ENCODE results near the gene ADAM12.

The ADAM12 gene

GRCh38 chr10:126072622-126073021 is 315.7 kb downstream of the ADAM12 start:
- no peak for TF ChIP-seq ESRRG (CRISPR knock-in tag; IDR thresholded peaks at IDR 0.05)
- no peak for TF ChIP-seq SNAI2 (CRISPR knock-in tag; IDR thresholded peaks at IDR 0.05)
- no peak for TF ChIP-seq RARB (CRISPR knock-in tag; IDR thresholded peaks at IDR 0.05)
- TF ChIP-seq ZC3H10 (CRISPR knock-in tag; IDR thresholded peaks at IDR 0.05), result no peak
- no peak for TF ChIP-seq PATZ1 (CRISPR knock-in tag; IDR thresholded peaks at IDR 0.05; ENCODE audit: borderline replicate concordance)
- no peak for TF ChIP-seq POU6F1 (CRISPR knock-in tag; IDR thresholded peaks at IDR 0.05; ENCODE audit: borderline replicate concordance, low read depth)
- TF ChIP-seq PPARA (CRISPR knock-in tag; IDR thresholded peaks at IDR 0.05; ENCODE audit: borderline replicate concordance), result no peak
- no peak for TF ChIP-seq TCF4 (CRISPR knock-in tag; IDR thresholded peaks at IDR 0.05; ENCODE audit: borderline replicate concordance)
- TF ChIP-seq ZNF8 (CRISPR knock-in tag; IDR thresholded peaks at IDR 0.05), result no peak
- TF ChIP-seq ISL1 (CRISPR knock-in tag; IDR thresholded peaks at IDR 0.05), result no peak
- TF ChIP-seq BACH2 (CRISPR knock-in tag; IDR thresholded peaks at IDR 0.05; ENCODE audit: borderline replicate concordance), result no peak
- TF ChIP-seq ZFP3 (CRISPR knock-in tag; IDR thresholded peaks at IDR 0.05), result no peak
- no peak for TF ChIP-seq TOX (CRISPR knock-in tag; IDR thresholded peaks at IDR 0.05; ENCODE audit: borderline replicate concordance)
- TF ChIP-seq ZFP30 (CRISPR knock-in tag; IDR thresholded peaks at IDR 0.05), result no peak
- TF ChIP-seq ZNF565 (CRISPR knock-in tag; conservative IDR thresholded peaks at IDR 0.05; ENCODE audit: low read depth), result no peak
- TF ChIP-seq CSDC2 (CRISPR knock-in tag; IDR thresholded peaks at IDR 0.05), result no peak
- no peak for TF ChIP-seq OSR1 (CRISPR knock-in tag; IDR thresholded peaks at IDR 0.05)
- ATAC-seq, result no peak

- TF ChIP-seq GLIS3 (CRISPR knock-in tag; IDR thresholded peaks at IDR 0.05) (no peak), TOX (CRISPR knock-in tag; IDR thresholded peaks at IDR 0.05; ENCODE audit: borderline replicate concordance) (no peak), CREB5 (CRISPR knock-in tag; IDR thresholded peaks at IDR 0.05; ENCODE audit: low read depth) (no peak), ZNF565 (CRISPR knock-in tag; conservative IDR thresholded peaks at IDR 0.05; ENCODE audit: low read depth) (no peak), PPARA (CRISPR knock-in tag; IDR thresholded peaks at IDR 0.05; ENCODE audit: borderline replicate concordance) (no peak), PATZ1 (CRISPR knock-in tag; IDR thresholded peaks at IDR 0.05; ENCODE audit: borderline replicate concordance) (no peak), ZFP30 (CRISPR knock-in tag; IDR thresholded peaks at IDR 0.05) (no peak), RARB (CRISPR knock-in tag; IDR thresholded peaks at IDR 0.05) (no peak), BACH2 (CRISPR knock-in tag; IDR thresholded peaks at IDR 0.05; ENCODE audit: borderline replicate concordance) (no peak), TCF4 (CRISPR knock-in tag; IDR thresholded peaks at IDR 0.05; ENCODE audit: borderline replicate concordance) (no peak), ZFP3 (CRISPR knock-in tag; IDR thresholded peaks at IDR 0.05) (no peak), ZNF70 (CRISPR knock-in tag; IDR thresholded peaks at IDR 0.05) (no peak), CSDC2 (CRISPR knock-in tag; IDR thresholded peaks at IDR 0.05) (no peak), ISL1 (CRISPR knock-in tag; IDR thresholded peaks at IDR 0.05) (no peak)
- no peak for ATAC-seq
Measured at GRCh38 chr10:126070476-126071215, 317.6 kb downstream of the ADAM12 start.

GRCh38 chr10:126068322-126068721 is 320.0 kb downstream of the ADAM12 start:
- no peak for ATAC-seq

More at GRCh38 chr10:126068322-126068721, 320.0 kb downstream of the ADAM12 start:
- TF ChIP-seq TCF4 (CRISPR knock-in tag; IDR thresholded peaks at IDR 0.05; ENCODE audit: borderline replicate concordance) (no peak), ZFP30 (CRISPR knock-in tag; IDR thresholded peaks at IDR 0.05) (no peak), TOX (CRISPR knock-in tag; IDR thresholded peaks at IDR 0.05; ENCODE audit: borderline replicate concordance) (no peak), SNAI2 (CRISPR knock-in tag; IDR thresholded peaks at IDR 0.05) (no peak), ARNTL (CRISPR knock-in tag; IDR thresholded peaks at IDR 0.05; ENCODE audit: borderline replicate concordance, low read depth) (no peak), CSRNP3 (CRISPR knock-in tag; IDR thresholded peaks at IDR 0.05) (no peak), CSDC2 (CRISPR knock-in tag; IDR thresholded peaks at IDR 0.05) (no peak), CREB5 (CRISPR knock-in tag; IDR thresholded peaks at IDR 0.05; ENCODE audit: low read depth) (no peak), ZC3H10 (CRISPR knock-in tag; IDR thresholded peaks at IDR 0.05) (no peak), ZNF8 (CRISPR knock-in tag; IDR thresholded peaks at IDR 0.05) (no peak), OSR1 (CRISPR knock-in tag; IDR thresholded peaks at IDR 0.05) (no peak), ESRRG (CRISPR knock-in tag; IDR thresholded peaks at IDR 0.05) (no peak), RARB (CRISPR knock-in tag; IDR thresholded peaks at IDR 0.05) (no peak), ZNF565 (CRISPR knock-in tag; conservative IDR thresholded peaks at IDR 0.05; ENCODE audit: low read depth) (no peak), BACH2 (CRISPR knock-in tag; IDR thresholded peaks at IDR 0.05; ENCODE audit: borderline replicate concordance) (no peak), PPARA (CRISPR knock-in tag; IDR thresholded peaks at IDR 0.05; ENCODE audit: borderline replicate concordance) (no peak), POU6F1 (CRISPR knock-in tag; IDR thresholded peaks at IDR 0.05; ENCODE audit: borderline replicate concordance, low read depth) (no peak)
